ENCODE data around the gene SPPL2C.
"Not testable (repeated sequence)": the region's sequence is repeated elsewhere in the genome, so short reads cannot be mapped to it uniquely, and the experiment has no call there.

Gene SPPL2C

GRCh38 chr17:45851464-45851863, 6.8 kb downstream of the SPPL2C start:
- DNase-seq, result no peak

- DNase-seq, result no peak
Measured at GRCh38 chr17:45851873-45852272, 7.2 kb downstream of the SPPL2C start.

GRCh38 chr17:45852535-45853297, 8.0 kb downstream of the SPPL2C start:
- peak; percentile 60 to 70 for DNase-seq

- DNase-seq, result no peak
Measured at GRCh38 chr17:45854209-45854608, 9.5 kb downstream of the SPPL2C start.

GRCh38 chr17:45855691-45856336, 11.1 kb downstream of the SPPL2C start:
- DNase-seq, result no peak

GRCh38 chr17:45857977-45858708, 13.5 kb downstream of the SPPL2C start:
- DNase-seq, result peak in 1 of 2 experiments; percentile 7

DNA sequence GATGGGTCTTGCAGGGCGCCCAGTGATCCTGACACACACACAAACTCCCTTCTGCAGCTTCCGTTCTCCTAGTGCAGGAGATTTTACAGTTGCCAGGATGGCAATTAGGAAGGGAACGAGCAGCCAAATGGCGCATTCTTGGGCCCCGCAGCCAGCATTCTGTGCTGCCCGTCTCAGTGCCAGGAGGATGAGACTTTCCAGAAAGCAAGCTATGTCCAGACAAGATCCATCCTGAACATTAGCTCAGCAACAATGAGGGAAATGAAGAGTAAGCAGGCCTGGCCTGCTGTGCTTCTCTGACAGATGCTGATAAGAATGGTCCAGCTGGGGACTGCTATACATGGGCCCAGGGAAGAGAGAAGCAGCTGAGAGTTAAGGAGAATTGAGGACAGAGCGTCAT, 16.5 kb downstream of the SPPL2C start:
- no peak for DNase-seq

DNA sequence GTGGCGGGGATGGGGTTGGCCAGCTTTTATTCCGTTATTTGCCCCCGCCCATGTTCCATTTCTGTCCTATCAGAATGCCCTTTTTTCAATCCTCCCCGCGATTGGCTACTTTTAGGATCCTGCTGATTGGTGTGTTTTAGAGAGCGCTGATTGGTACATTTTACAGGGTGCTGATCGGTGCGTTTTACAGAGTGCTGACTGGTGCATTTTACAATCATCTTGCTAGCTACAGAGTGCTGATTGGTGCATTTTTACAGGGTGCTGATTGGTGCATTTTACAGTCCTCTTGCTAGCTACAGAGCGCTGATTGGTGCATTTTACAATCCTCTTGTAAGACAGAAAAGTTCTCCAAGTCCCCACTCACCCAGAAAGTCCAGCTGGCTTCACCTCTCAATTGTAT, 17.4 kb downstream of the SPPL2C start:
- DNase-seq, result not testable (repeated sequence)

GRCh38 chr17:45863857-45864654, 19.4 kb downstream of the SPPL2C start:
- DNase-seq, result no peak

DNA sequence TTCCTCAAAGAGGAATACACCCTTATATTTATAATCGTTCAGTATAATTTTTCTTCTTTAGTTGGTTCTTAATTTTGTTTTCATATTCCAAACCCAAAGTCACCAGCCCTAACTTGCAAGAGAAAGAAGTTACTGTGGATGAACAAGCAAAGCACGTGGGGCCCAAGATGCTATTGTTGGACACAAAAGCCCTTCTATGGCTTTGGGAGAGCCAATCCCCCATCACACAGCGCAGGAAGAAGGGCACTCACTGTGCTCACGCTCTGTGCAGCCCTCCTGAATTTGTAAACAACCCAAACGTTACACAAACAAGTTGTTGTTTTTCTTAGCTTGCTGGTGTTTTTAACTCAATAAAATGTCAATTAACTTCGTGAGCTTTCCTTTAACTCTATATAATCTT, 22.5 kb downstream of the SPPL2C start:
- DNase-seq, result no peak

- no peak for DNase-seq
Measured at GRCh38 chr17:45867702-45868101, 23.0 kb downstream of the SPPL2C start.

DNA sequence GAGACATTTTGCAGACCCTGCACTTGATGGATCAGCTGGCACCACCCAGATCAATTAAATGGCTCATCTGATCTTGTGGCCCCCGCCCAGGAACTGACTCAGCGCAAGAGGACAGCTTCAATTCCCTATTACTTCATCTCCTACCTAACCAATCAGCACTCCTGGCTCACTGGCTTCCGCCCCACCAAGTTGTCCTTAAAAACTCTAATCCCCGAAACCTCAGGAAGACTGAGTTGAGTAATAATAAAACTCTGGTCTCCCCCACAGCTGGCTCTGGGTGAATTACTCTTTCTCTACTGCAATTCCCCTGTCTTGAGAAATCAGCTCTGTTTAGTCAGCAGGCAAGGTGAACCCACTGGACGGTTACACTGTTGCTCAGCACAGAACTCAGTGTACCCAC, 23.6 kb downstream of the SPPL2C start:
- peak; percentile 55 to 67 for DNase-seq

DNA sequence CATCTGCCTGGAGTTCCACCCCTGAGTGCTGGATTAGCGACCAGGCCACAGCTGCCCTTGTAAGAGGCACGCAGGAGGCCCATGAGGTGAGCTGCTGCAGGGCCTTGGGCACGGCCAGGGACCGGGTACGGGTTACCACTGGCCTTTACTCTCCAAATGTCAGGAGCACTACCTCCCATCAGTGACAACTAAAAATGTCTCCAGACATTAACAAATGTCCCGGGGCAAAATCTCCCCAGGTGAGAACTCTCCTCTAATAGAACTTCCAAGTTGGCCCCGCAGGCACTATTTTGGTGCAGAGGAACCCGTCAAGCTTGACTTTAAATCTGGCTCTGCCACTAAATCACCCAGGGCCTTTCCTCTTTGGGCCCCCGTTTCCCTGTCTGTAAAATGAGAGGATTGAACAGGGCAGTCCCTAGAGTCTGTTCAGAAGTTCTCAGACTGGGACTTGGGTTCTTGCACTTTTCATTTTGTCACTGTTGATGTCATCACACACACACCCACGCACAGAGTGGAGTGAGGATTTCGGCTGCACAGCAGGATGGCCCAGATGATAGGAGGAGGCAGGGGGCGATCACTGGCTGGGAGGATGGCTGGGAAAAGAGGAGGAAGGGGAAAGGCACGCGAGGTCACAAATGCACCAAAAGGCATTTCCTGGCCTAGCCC, 25.1 kb downstream of the SPPL2C start:
- no peak for DNase-seq

- no peak for DNase-seq
Measured at GRCh38 chr17:45870342-45870974, 25.8 kb downstream of the SPPL2C start.

- no peak for DNase-seq
Measured at GRCh38 chr17:45871718-45872117, 27.0 kb downstream of the SPPL2C start.

DNA sequence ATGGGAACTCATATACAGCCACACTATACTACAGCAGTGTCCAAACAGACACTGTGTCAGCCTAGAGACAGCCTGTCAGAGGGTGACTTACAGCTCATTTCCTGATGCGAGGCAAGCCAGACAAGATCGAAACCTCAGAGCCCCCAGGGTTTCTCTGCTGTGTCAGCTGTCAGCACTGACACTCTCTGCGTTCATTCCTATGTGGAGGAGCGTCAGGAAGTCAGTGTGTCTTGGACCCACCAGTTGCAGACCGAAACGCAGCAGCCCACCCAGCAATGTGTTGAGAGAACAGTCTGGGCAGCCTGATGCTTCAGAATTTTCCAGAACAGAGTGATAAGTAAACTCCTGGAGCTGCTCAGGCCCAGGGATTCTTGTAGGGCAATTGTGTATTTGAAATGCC, 29.0 kb downstream of the SPPL2C start:
- DNase-seq, result no peak

DNA sequence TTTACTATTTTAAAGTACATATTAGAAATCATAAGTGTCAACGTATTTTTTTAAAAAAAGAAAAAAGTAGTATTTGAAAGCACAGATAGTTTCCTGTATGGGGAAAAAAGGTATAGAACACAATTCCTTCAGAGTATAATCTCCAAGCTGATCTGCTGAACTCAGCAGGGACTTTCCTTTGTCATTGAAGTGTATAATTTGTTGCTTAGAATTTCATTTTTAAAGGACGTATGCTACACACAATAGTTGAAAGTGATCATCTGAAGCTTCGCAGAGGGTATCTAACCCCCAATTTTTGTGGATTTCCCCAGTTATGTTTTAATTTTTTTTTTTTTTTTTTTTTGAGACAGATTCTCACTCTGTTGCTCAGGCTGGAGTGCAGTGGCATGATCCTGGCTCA, 29.5 kb downstream of the SPPL2C start:
- DNase-seq, result no peak

- DNase-seq, result no peak
Measured at GRCh38 chr17:45876539-45876938, 31.9 kb downstream of the SPPL2C start.

DNA sequence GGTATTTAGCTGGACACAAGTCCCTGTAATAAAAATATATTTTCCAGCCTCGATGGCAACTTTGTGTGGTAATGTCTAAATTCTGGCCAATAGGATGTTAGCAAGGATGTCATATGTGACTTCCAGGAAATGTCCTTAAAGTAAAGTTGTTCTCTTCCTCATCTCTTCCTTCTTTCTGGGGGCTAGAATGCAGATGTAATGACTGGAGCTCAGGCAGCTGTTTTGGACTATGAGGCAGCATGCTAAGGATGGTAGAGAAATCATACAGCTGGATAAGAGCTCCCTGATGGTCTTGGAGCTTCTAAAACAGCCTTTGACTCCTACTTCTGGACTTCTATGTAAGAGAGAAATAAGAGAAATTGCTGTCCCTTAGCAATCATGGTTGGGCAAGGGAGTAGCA, 32.8 kb downstream of the SPPL2C start:
- no peak for DNase-seq

DNA sequence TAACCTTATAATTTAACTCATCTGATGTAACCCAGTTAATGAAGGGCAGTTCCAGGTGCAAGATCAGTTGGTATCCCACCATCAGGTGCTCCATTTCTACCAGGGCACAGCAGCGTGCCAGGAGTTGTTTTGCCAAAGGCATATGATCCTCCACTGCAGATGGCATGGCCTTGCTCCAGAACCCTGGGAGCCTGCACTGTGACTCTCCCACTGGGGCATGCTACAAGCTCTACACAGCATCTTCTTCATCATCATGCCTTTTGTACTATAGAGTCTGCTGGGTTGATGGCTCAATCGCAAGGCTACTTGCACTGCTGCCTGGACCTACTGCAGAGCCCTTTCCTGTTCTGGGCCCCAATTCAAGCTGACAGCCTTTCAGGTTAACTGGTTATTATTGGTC, 38.4 kb downstream of the SPPL2C start:
- DNase-seq, result no peak

GRCh38 chr17:45886852-45887251, 42.2 kb downstream of the SPPL2C start:
- DNase-seq, result no peak

- DNase-seq, result no peak
Measured at GRCh38 chr17:45888392-45888791, 43.7 kb downstream of the SPPL2C start.
